H9 (cell line): ENCODE measurements around the gene PEPD. TPM values are rescaled to one million over a fixed set of nuclear protein-coding genes. Genes with fewer than 3 reads are reported as not detected.

ENCODE experiments used
- DNase-seq: peaks from one replicate; pipeline ENCODE4 v3.0.0-alpha.2; 2017
- H2AFZ ChIP-seq: one replicate; pipeline ENCODE4 v1.6.1; 2013; ENCODE audit warnings: mild to moderate bottlenecking, low read length, control low read depth, moderate library complexity
- H2AK5ac ChIP-seq: 2 replicates; pipeline ENCODE4 v1.6.1; 2013; ENCODE audit warnings: low read length, control low read depth, mixed read lengths; ENCODE audit not compliant: insufficient read length
- H2BK120ac ChIP-seq: one replicate; pipeline ENCODE4 v1.6.1; 2013; ENCODE audit warnings: low read depth, mild to moderate bottlenecking, low read length, control low read depth, inconsistent platforms; ENCODE audit not compliant: poor library complexity, severe bottlenecking
- H2BK12ac ChIP-seq: 2 replicates; pipeline ENCODE4 v1.6.1; 2013; ENCODE audit warnings: low read length, control low read depth, mixed read lengths, low read depth; ENCODE audit not compliant: insufficient read length
- H2BK15ac ChIP-seq: 2 replicates; pipeline ENCODE4 v1.6.1; 2013; ENCODE audit warnings: low read depth, low read length, control low read depth
- H2BK20ac ChIP-seq: one replicate; pipeline ENCODE4 v1.6.1; 2013; ENCODE audit warnings: low read depth, mild to moderate bottlenecking, low read length, control low read depth, inconsistent platforms; ENCODE audit not compliant: poor library complexity, severe bottlenecking
- H2BK5ac ChIP-seq: 2 replicates; pipeline ENCODE4 v1.6.1; 2013; ENCODE audit warnings: low read length, control low read depth, mixed read lengths; ENCODE audit not compliant: insufficient read length
- H3K14ac ChIP-seq: 2 replicates; pipeline ENCODE4 v1.6.1; 2013; ENCODE audit warnings: low read length, control low read depth; ENCODE audit not compliant: insufficient read depth
- H3K18ac ChIP-seq: 2 replicates; pipeline ENCODE4 v1.6.1; 2013; ENCODE audit warnings: low read depth, mild to moderate bottlenecking, mixed read lengths, low read length, control low read depth; ENCODE audit not compliant: insufficient read length
- H3K23ac ChIP-seq: 2 replicates; pipeline ENCODE4 v1.6.1; 2013; ENCODE audit warnings: low read length, control low read depth, mixed read lengths, low read depth; ENCODE audit not compliant: insufficient read length
- H3K23me2 ChIP-seq: 2 replicates; pipeline ENCODE4 v1.6.1; 2013; ENCODE audit warnings: low read depth, mild to moderate bottlenecking, mixed read lengths, low read length, control low read depth; ENCODE audit not compliant: insufficient read length, poor library complexity, severe bottlenecking
- H3K27ac ChIP-seq: 2 replicates; pipeline ENCODE4 v1.5.1; 2013; ENCODE audit warnings: low read length, control low read depth, mixed read lengths, low read depth; ENCODE audit not compliant: insufficient read length
- H3K27me3 ChIP-seq: 2 replicates; pipeline ENCODE4 v1.6.1; 2013; ENCODE audit warnings: low read length, control low read depth, inconsistent platforms; ENCODE audit not compliant: insufficient read depth
- H3K4ac ChIP-seq: 2 replicates; pipeline ENCODE4 v1.6.1; 2013; ENCODE audit warnings: low read depth, mild to moderate bottlenecking, control low read depth, inconsistent platforms, low read length, moderate library complexity
- H3K4me1 ChIP-seq: 2 replicates; pipeline ENCODE4 v1.6.1; 2013; ENCODE audit warnings: low read length, control low read depth, inconsistent platforms; ENCODE audit not compliant: insufficient read depth
- H3K4me2 ChIP-seq: 2 replicates; pipeline ENCODE4 v1.6.1; 2013; ENCODE audit warnings: low read length, control low read depth, mixed read lengths; ENCODE audit not compliant: insufficient read length, insufficient read depth
- H3K56ac ChIP-seq: 2 replicates; pipeline ENCODE4 v1.6.1; 2013; ENCODE audit warnings: low read depth, mild to moderate bottlenecking, mixed read lengths, low read length, control low read depth; ENCODE audit not compliant: insufficient read length
- H3K79me1 ChIP-seq: 2 replicates; pipeline ENCODE4 v1.6.1; 2013; ENCODE audit warnings: low read depth, mild to moderate bottlenecking, moderate library complexity, low read length, control low read depth, inconsistent platforms; ENCODE audit not compliant: insufficient read depth, poor library complexity, severe bottlenecking
- H3K79me2 ChIP-seq: 2 replicates; pipeline ENCODE4 v1.6.1; 2013; ENCODE audit warnings: low read length, control low read depth, inconsistent platforms; ENCODE audit not compliant: insufficient read depth
- H3K9ac ChIP-seq: 2 replicates; pipeline ENCODE4 v1.6.1; 2013; ENCODE audit warnings: low read length, control low read depth, mixed read lengths; ENCODE audit not compliant: insufficient read length; ENCODE audit errors: extremely low read depth
- H3K9me3 ChIP-seq: one replicate; pipeline ENCODE4 v1.6.1; 2013; ENCODE audit warnings: low read depth, low read length, inconsistent platforms; ENCODE audit not compliant: control insufficient read depth
- H3T11ph ChIP-seq: one replicate; pipeline ENCODE4 v1.6.1; 2013; ENCODE audit warnings: mild to moderate bottlenecking, low read length, control low read depth, inconsistent platforms
- H4K20me1 ChIP-seq: one replicate; pipeline ENCODE4 v1.6.1; 2013; ENCODE audit not compliant: control insufficient read depth, insufficient read length, insufficient read depth
- H4K5ac ChIP-seq: 2 replicates; pipeline ENCODE4 v1.6.1; 2013; ENCODE audit warnings: low read depth, mild to moderate bottlenecking, mixed read lengths, low read length, control low read depth; ENCODE audit not compliant: insufficient read length
- H4K8ac ChIP-seq: replicated peaks from 2 replicates; pipeline ENCODE4 v1.6.1; 2013; ENCODE audit warnings: low read length, control low read depth, mixed read lengths, low read depth; ENCODE audit not compliant: insufficient read length
- H4K91ac ChIP-seq: 2 replicates; pipeline ENCODE4 v1.6.1; 2013; ENCODE audit warnings: low read depth, mild to moderate bottlenecking, moderate library complexity, mixed read lengths, low read length, control low read depth; ENCODE audit not compliant: insufficient read length
- H3K27ac Mint-ChIP-seq, 3 experiments: 2 replicates in 2 of 3; 3 replicates in 1 of 3; pipeline ENCODE4 v1.8.0; 2020 to 2021; ENCODE audit warnings: mixed read lengths in 3 of 3, mild to moderate bottlenecking in 1 of 3, moderate library complexity in 1 of 3
- H3K27me3 Mint-ChIP-seq: 2 replicates; pipeline ENCODE4 v1.8.0; 2021; ENCODE audit warnings: low read depth, mild to moderate bottlenecking, moderate library complexity, mixed read lengths
- H3K36me3 Mint-ChIP-seq, 3 experiments: 2 replicates in 2 of 3; 3 replicates in 1 of 3; pipeline ENCODE4 v1.8.0; 2020 to 2021; ENCODE audit warnings: low read depth in 3 of 3, mixed read lengths in 3 of 3; ENCODE audit not compliant: insufficient read depth in 1 of 3
- H3K4me1 Mint-ChIP-seq, 2 experiments: 2 replicates each; pipeline ENCODE4 v1.8.0; 2020; ENCODE audit warnings: mixed read lengths in 2 of 2
- H3K4me3 Mint-ChIP-seq, 2 experiments: 2 replicates in 1 of 2; 3 replicates in 1 of 2; pipeline ENCODE4 v1.8.0; 2020 to 2021; ENCODE audit warnings: mild to moderate bottlenecking in 2 of 2, mixed read lengths in 2 of 2, moderate library complexity in 1 of 2
- H3K9me3 Mint-ChIP-seq, 2 experiments: 2 replicates in 1 of 2; 3 replicates in 1 of 2; pipeline ENCODE4 v1.8.0; 2020; ENCODE audit warnings: mild to moderate bottlenecking in 2 of 2, mixed read lengths in 2 of 2, moderate library complexity in 1 of 2
- CTCF ChIP-seq: fragments of 200-600 bp; sonication (generic); conservative IDR thresholded peaks from 3 replicates; pipeline ENCODE4 v1.8.0; 2021; ENCODE audit warnings: antibody characterized with exemption, mild to moderate bottlenecking
- WGBS: extraction: QIAGEN DNeasy Blood & Tissue Kit; methylation state at CpG from one replicate; pipeline ENCODE4 v1.1.7; 2013; ENCODE audit warnings: missing lambda C conversion rate, low lambda C conversion rate, mixed read lengths; ENCODE audit not compliant: insufficient read length; ENCODE audit errors: extremely low coverage; 5-methylcytosine and 5-hydroxymethylcytosine counted together
- total RNA-seq: library from RNA; stranded (reverse); gene quantifications from 2 replicates; pipeline ENCODE4 v1.2.1, GENCODE V29; 2021

The PEPD gene
- total RNA-seq, 1 experiment from 2014 or later: 52.8 TPM

DNA sequence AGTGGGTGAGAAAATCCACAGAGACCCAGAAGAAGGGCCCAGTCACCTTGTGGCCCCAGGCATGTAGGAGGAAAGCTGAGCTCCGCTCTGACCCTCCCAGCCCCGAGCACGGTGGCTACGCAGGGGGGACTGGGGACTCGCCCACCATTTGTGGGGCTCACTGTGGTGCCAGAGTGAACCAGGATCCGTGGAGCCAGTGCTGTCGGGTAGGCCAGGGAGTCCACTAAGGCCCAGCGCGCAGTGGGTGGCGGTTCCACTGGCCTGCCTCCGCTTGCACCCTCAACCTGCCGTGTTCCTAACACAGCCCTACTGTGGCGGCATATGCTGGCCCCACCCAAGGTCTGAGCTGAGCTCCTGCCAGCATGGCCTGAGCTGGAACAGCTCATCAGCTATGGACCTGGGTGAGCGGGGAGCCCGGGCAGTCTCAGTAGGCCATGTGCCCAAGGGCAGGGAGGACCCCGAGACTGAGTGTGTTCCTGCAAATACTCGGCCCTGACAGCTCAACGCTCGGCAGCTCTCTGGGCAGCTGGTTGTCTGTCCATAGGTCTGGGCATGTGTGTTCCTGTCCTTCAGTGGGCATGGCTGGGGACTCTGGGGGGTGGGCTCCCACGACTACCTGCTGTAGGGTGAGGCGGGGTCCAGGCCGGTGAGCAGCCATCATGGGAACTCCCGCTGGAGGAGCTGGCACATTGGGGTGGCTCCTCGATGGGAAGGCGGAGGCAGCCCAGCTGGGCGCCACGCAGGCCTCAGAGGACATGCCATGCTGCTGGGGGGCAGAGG is 111.5 kb downstream of the PEPD start:
- Histone ChIP-seq H3K4me1 (no peaks in the 10 kb centered on the region), H3K9ac (no peak overlapping the region), H3K23ac (no peak overlapping the region), H3K27me3 (no peaks in the 10 kb centered on the region), H2AK5ac (no peak overlapping the region), H3K79me1 (no peaks in the 10 kb centered on the region), H2AFZ (no peak overlapping the region), H2BK12ac (no peak overlapping the region), H3K56ac (no peak overlapping the region), H2BK5ac (no peak overlapping the region), H2BK15ac (no peak overlapping the region), H3K79me2 (no peaks in the 10 kb centered on the region), H3K23me2 (no peaks in the 10 kb centered on the region), H2BK120ac (no peak overlapping the region), H4K91ac (no peak overlapping the region), H2BK20ac (no peak overlapping the region), H3K4ac (no peak overlapping the region), H3K14ac (no peak overlapping the region; the same call in 1 of the 2 replicates), H3K27ac (no peak overlapping the region), H3T11ph (no peak overlapping the region), H4K5ac (no peak overlapping the region), H3K18ac (no peak overlapping the region), H3K4me2 (no peak overlapping the region), H3K9me3 (no peaks in the 10 kb centered on the region), H4K8ac (no peak overlapping the region), H4K20me1 (no peaks in the 10 kb centered on the region)
- H3K9me3 Mint-ChIP-seq: no peaks in the 10 kb centered on the region
- TF ChIP-seq CTCF: no peak
- WGBS: no CpG with 5 or more reads among the region's 27 CpGs
- H3K4me3 Mint-ChIP-seq: no peak overlapping the region
- H3K27ac Mint-ChIP-seq: no peak overlapping the region
- peaks cover 6 to 11% of the 10 kb centered on the region in 2 experiments for H3K4me1 Mint-ChIP-seq
- H3K36me3 Mint-ChIP-seq: no peaks in the 10 kb centered on the region; a peak in 2 of 7 replicates
- no peaks in the 10 kb centered on the region for H3K27me3 Mint-ChIP-seq
- DNase-seq: no peak
